ENCODE measurements around the gene SORCS3.

DNA sequence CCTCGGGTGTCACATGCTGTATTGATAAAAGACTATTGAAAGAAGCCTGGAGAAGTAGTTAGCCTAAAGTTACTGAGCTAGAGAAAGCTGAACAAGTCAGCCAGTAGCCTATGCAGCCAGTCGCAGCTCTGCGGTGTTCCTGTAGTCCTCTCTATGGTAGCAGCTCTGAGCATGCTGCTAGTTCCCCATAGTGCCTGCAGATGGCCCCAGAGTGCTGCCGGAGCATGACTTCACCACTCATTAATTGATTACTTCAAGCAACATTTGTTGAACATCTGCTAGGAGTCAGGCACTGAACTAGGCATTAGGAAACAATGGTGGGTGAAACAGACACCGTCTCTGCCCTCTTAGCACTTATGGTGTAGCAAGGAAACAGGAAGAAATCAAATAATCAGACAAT, 422.7 kb downstream of the SORCS3 start:
- TF ChIP-seq POLR2A (IDR thresholded peaks at IDR 0.05) = no peak
- TF ChIP-seq, protein P1, sequence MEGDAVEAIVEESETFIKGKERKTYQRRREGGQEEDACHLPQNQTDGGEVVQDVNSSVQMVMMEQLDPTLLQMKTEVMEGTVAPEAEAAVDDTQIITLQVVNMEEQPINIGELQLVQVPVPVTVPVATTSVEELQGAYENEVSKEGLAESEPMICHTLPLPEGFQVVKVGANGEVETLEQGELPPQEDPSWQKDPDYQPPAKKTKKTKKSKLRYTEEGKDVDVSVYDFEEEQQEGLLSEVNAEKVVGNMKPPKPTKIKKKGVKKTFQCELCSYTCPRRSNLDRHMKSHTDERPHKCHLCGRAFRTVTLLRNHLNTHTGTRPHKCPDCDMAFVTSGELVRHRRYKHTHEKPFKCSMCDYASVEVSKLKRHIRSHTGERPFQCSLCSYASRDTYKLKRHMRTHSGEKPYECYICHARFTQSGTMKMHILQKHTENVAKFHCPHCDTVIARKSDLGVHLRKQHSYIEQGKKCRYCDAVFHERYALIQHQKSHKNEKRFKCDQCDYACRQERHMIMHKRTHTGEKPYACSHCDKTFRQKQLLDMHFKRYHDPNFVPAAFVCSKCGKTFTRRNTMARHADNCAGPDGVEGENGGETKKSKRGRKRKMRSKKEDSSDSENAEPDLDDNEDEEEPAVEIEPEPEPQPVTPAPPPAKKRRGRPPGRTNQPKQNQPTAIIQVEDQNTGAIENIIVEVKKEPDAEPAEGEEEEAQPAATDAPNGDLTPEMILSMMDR (IDR thresholded peaks at IDR 0.05) = peak in 10 of 12 donors; percentile 14 to 45 (median 41)
